ENCODE measurements around the gene STX7.

DNA sequence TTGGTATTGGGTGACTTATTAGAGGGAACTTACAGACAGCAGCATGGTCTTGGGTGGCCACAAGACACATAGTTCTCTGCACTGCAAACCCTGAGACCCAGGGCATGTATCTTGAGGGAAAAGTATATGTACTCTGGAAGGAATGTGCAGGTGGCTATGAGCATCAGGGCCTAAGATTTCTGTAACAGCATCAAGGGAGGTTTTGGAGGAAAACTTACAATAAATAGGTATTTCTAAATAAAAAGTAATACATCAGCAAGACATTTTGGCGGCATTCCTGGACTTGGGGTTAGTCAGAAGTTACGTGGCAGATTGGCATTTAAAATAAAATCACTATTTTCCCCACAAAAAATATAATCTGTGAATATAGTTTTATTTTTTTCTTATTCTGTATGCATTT is 8.0 kb upstream of the STX7 start:
- TF ChIP-seq, protein P1, sequence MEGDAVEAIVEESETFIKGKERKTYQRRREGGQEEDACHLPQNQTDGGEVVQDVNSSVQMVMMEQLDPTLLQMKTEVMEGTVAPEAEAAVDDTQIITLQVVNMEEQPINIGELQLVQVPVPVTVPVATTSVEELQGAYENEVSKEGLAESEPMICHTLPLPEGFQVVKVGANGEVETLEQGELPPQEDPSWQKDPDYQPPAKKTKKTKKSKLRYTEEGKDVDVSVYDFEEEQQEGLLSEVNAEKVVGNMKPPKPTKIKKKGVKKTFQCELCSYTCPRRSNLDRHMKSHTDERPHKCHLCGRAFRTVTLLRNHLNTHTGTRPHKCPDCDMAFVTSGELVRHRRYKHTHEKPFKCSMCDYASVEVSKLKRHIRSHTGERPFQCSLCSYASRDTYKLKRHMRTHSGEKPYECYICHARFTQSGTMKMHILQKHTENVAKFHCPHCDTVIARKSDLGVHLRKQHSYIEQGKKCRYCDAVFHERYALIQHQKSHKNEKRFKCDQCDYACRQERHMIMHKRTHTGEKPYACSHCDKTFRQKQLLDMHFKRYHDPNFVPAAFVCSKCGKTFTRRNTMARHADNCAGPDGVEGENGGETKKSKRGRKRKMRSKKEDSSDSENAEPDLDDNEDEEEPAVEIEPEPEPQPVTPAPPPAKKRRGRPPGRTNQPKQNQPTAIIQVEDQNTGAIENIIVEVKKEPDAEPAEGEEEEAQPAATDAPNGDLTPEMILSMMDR (IDR thresholded peaks at IDR 0.05) = no peak
- TF ChIP-seq POLR2A (IDR thresholded peaks at IDR 0.05) = no peak

Data from uterus (tissue), 2 donors.